ENCODE results near the gene SPO11.

DNA sequence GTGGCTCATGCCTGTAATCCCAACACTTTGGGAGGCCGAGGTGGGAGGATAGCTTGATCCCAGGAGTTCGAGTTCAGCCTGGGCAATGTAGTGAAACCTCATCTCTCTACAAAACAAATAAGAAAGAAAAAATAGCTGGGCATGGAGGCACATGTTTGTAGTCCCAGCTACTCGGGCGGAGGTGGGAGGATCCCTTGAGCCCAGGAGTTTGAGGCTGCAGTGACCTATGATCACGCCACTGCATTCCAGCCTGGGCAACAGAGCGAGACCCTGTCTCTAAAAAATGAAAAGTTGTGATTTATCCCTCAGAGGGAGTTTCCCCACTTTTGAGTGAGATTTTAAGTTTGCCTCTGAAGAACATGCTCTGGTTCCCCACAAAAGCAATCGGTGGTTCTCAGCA is 45.7 kb upstream of the SPO11 start:
- TF ChIP-seq EZH2 (IDR thresholded peaks at IDR 0.05) (no peak), POLR2AphosphoS5 (IDR thresholded peaks at IDR 0.05; ENCODE audit: borderline replicate concordance, low read depth, low read length) (no peak), FOXP2 (optimal IDR thresholded peaks at IDR 0.05; ENCODE audit: control extremely low read depth, extremely low read length, insufficient read depth) (no peak)
